ENCODE results near the gene SP1. TPM values are rescaled to one million over a fixed set of nuclear protein-coding genes. Genes with fewer than 3 reads are reported as not detected.

The SP1 gene
- total and polyA plus RNA-seq, 2 donors (not counting 1 experiment from before 2014, with no cell fraction given), result 26.0 to 129 TPM

GRCh38 chr12:53461059-53461458, 81.1 kb downstream of the SP1 start:
- Histone ChIP-seq H3K27ac (ENCODE audit: low read length in 2 of 2) (no peak overlapping the region), H3K36me3 (replicated peaks in 1 of 2; ENCODE audit: control extremely low read depth in 1 of 2, control insufficient read depth in 1 of 2, extremely low read depth in 1 of 2, insufficient read depth in 2 of 2, low read length in 1 of 2) (peaks cover 7 to 97% of the 10 kb centered on the region in 2 experiments), H3K9ac (ENCODE audit: low read length) (no peak overlapping the region), H3K4me1 (ENCODE audit: control insufficient read depth in 2 of 2, insufficient read depth in 2 of 2, low read length in 2 of 2) (no peaks in the 10 kb centered on the region), H3K79me2 (ENCODE audit: control insufficient read depth, insufficient read depth, low read length) (peaks cover 98% of the 10 kb centered on the region), H3K27me3 (replicated peaks in 1 of 4; ENCODE audit: control extremely low read depth in 1 of 4, control insufficient read depth in 3 of 4, insufficient read depth in 4 of 4, low read length in 3 of 4) (no peaks in the 10 kb centered on the region), H3K9me3 (ENCODE audit: control extremely low read depth in 1 of 3, control insufficient read depth in 2 of 3, insufficient read depth in 1 of 3, low read length in 2 of 3) (no peaks in the 10 kb centered on the region), H3K4me2 (replicated peaks; ENCODE audit: low read depth, low read length, poor library complexity, severe bottlenecking) (no peak overlapping the region), H2AFZ (ENCODE audit: insufficient read depth, low read depth, low read length, poor library complexity, severe bottlenecking) (no peak overlapping the region), H4K20me1 (ENCODE audit: control insufficient read depth, insufficient read depth, low read length, poor library complexity, severe bottlenecking) (peaks cover 99% of the 10 kb centered on the region), H3K4me3 (ENCODE audit: control extremely low read depth in 1 of 5, extremely low read depth in 1 of 5, insufficient read depth in 1 of 5, low read depth in 2 of 5, low read length in 4 of 5) (no peak overlapping the region)
- no peak overlapping the region for H3K27ac Mint-ChIP-seq
- peaks cover 8% of the 10 kb centered on the region for H3K4me1 Mint-ChIP-seq
- DNase-seq (no peak), ATAC-seq (ENCODE audit: low read depth) (no peak)
- 86% methylated on average over 2 of the region's 3 CpGs for WGBS (ENCODE audit: insufficient coverage)
- ChIA-PET POLR2A (no interaction called here), CTCF (no interaction called here)
- intact Hi-C loops (cut with micrococcal nuclease), result no loop called here
- no peaks in the 10 kb centered on the region for H3K27me3 Mint-ChIP-seq
- H3K9me3 Mint-ChIP-seq (ENCODE audit: insufficient read depth), result no peaks in the 10 kb centered on the region
- TF ChIP-seq EZH2 (IDR thresholded peaks at IDR 0.05; ENCODE audit: borderline replicate concordance, insufficient read depth, low read depth, low read length, poor library complexity, severe bottlenecking) (no peak), CTCF (IDR thresholded peaks at IDR 0.05) (no peak)
- no peak overlapping the region for H3K4me3 Mint-ChIP-seq

- peaks cover 98% of the 10 kb centered on the region for H3K79me2 ChIP-seq (ENCODE audit: control insufficient read depth, insufficient read depth, low read length)
- H3K4me1 Mint-ChIP-seq, result peaks cover 8% of the 10 kb centered on the region
- H3K4me1 ChIP-seq (ENCODE audit: control insufficient read depth in 2 of 2, insufficient read depth in 2 of 2, low read length in 2 of 2), result no peaks in the 10 kb centered on the region
- ChIA-PET POLR2A (no interaction called here), CTCF (no interaction called here)
- no peaks in the 10 kb centered on the region for H3K9me3 ChIP-seq (ENCODE audit: control extremely low read depth in 1 of 3, control insufficient read depth in 2 of 3, insufficient read depth in 1 of 3, low read length in 2 of 3)
- no peak overlapping the region for H2AFZ ChIP-seq (ENCODE audit: insufficient read depth, low read depth, low read length, poor library complexity, severe bottlenecking)
- no peak overlapping the region for H3K27ac Mint-ChIP-seq
- H3K4me3 Mint-ChIP-seq, result no peak overlapping the region
- TF ChIP-seq EZH2 (IDR thresholded peaks at IDR 0.05; ENCODE audit: borderline replicate concordance, insufficient read depth, low read depth, low read length, poor library complexity, severe bottlenecking) (no peak), CTCF (IDR thresholded peaks at IDR 0.05) (no peak)
- no peak for ATAC-seq (ENCODE audit: low read depth)
- H4K20me1 ChIP-seq (ENCODE audit: control insufficient read depth, insufficient read depth, low read length, poor library complexity, severe bottlenecking), result peaks cover 99% of the 10 kb centered on the region
- no peak overlapping the region for H3K27ac ChIP-seq (ENCODE audit: low read length in 2 of 2)
- H3K9ac ChIP-seq (ENCODE audit: low read length), result no peak overlapping the region
- peaks cover 4 to 98% of the 10 kb centered on the region in 2 experiments for H3K36me3 ChIP-seq (replicated peaks in 1 of 2; ENCODE audit: control extremely low read depth in 1 of 2, control insufficient read depth in 1 of 2, extremely low read depth in 1 of 2, insufficient read depth in 2 of 2, low read length in 1 of 2)
- no peaks in the 10 kb centered on the region for H3K9me3 Mint-ChIP-seq (ENCODE audit: insufficient read depth)
- no peaks in the 10 kb centered on the region for H3K27me3 Mint-ChIP-seq
- DNase-seq, result no peak
- H3K27me3 ChIP-seq (replicated peaks in 1 of 4; ENCODE audit: control extremely low read depth in 1 of 4, control insufficient read depth in 3 of 4, insufficient read depth in 4 of 4, low read length in 3 of 4), result no peaks in the 10 kb centered on the region
- WGBS (ENCODE audit: insufficient coverage), result 94% methylated on average over 7 of the region's 8 CpGs
- H3K4me2 ChIP-seq (replicated peaks; ENCODE audit: low read depth, low read length, poor library complexity, severe bottlenecking), result no peak overlapping the region
- intact Hi-C loops (cut with micrococcal nuclease), result no loop called here
- H3K4me3 ChIP-seq (ENCODE audit: control extremely low read depth in 1 of 5, extremely low read depth in 1 of 5, insufficient read depth in 1 of 5, low read depth in 2 of 5, low read length in 4 of 5), result no peak overlapping the region
These were observed 81.6 kb downstream of the SP1 start for GRCh38 chr12:53461591-53461990.
